IPS-18a (cell line): ENCODE results near the gene ZNF341.

Experiments
- H3K27ac ChIP-seq: one replicate; pipeline ENCODE4 v1.5.1; 2013; ENCODE audit warnings: low read length
- H3K27me3 ChIP-seq: one replicate; pipeline ENCODE4 v1.6.1; 2013; ENCODE audit warnings: mild to moderate bottlenecking, low read length; ENCODE audit not compliant: control insufficient read depth, insufficient read depth
- H3K36me3 ChIP-seq: one replicate; pipeline ENCODE4 v1.6.1; 2013; ENCODE audit warnings: low read depth, low read length; ENCODE audit not compliant: control insufficient read depth
- H3K4me1 ChIP-seq: one replicate; pipeline ENCODE4 v1.6.1; 2013; ENCODE audit warnings: low read depth, low read length; ENCODE audit not compliant: control insufficient read depth
- H3K4me3 ChIP-seq: one replicate; pipeline ENCODE4 v1.5.1; 2013; ENCODE audit warnings: low read length
- H3K9ac ChIP-seq: one replicate; pipeline ENCODE4 v1.6.1; 2013; ENCODE audit warnings: mild to moderate bottlenecking, low read length, moderate library complexity
- H3K9me3 ChIP-seq: one replicate; pipeline ENCODE4 v1.6.1; 2013; ENCODE audit warnings: low read depth, low read length; ENCODE audit not compliant: control insufficient read depth

The ZNF341 gene

DNA sequence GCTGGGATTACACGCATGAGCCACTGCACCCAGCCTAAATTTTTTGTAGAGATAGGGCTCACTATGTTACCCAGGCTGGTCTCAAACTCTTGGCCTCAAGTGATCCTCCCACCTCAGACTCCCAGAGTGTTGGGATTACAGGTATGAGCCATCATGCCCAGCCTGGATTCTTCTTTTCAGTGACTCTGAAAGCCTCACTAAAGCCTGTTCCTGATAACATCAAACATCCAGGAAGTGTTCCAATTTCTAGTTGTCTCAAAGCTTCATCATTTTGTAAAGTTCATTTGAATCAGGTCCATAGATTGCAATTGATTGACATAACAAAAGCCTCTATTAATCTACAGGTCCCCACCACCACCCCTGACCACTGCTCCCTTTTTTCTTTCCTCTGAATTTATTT is 50.1 kb downstream of the ZNF341 start:
- Histone ChIP-seq H3K27ac (no peak overlapping the region), H3K9me3 (no peaks in the 10 kb centered on the region), H3K9ac (no peak overlapping the region), H3K36me3 (no peaks in the 10 kb centered on the region), H3K4me1 (no peaks in the 10 kb centered on the region), H3K27me3 (no peaks in the 10 kb centered on the region), H3K4me3 (no peak overlapping the region)

DNA sequence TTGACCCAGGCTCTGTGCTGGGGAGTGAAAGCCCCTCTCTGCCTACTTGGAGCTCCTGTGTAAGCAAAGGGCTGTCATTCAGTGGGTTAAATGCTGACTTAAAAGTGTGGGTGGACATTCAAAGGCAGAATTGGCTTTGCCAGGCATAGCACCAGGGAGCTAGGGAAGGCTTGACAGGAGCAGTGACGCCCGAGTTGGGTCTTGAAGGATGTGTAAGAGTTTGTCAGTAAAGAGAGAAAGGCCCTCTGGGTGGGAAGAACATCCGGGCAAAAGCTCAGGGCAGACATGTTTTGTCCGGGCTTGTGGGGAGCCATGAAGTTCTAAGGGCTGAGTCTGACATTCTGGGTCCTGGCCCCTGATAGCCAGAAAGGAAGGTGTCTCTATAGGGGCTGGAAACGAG is 51.5 kb downstream of the ZNF341 start:
- H3K4me1 ChIP-seq: no peaks in the 10 kb centered on the region
- H3K9me3 ChIP-seq: no peaks in the 10 kb centered on the region
- no peaks in the 10 kb centered on the region for H3K27me3 ChIP-seq
- H3K9ac ChIP-seq: no peak overlapping the region
- no peaks in the 10 kb centered on the region for H3K36me3 ChIP-seq
- H3K4me3 ChIP-seq: no peak overlapping the region
- no peak overlapping the region for H3K27ac ChIP-seq

DNA sequence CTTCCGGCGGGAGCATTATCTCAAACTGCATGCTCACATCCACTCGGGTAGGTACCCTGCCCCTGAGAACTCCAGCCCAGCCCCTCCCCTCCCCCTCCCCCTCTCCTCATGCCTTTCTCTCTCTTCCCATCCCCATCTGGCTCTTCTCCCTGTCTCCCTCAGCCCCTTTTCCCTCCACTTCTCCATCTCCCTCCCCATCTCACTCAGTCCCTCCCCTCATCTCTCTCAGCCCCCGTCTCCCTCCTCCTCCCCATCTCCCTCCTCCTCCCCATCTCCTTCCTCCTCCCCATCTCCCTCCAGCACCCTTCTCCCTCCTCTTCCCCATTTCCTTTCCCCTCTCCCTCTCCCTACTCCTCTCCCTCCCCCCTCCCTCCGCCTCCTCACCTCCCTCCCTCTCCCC is 52.0 kb downstream of the ZNF341 start:
- H3K4me1 ChIP-seq: no peaks in the 10 kb centered on the region
- no peak overlapping the region for H3K4me3 ChIP-seq
- no peak overlapping the region for H3K27ac ChIP-seq
- no peaks in the 10 kb centered on the region for H3K36me3 ChIP-seq
- H3K9me3 ChIP-seq: no peaks in the 10 kb centered on the region
- no peak overlapping the region for H3K9ac ChIP-seq
- no peaks in the 10 kb centered on the region for H3K27me3 ChIP-seq

DNA sequence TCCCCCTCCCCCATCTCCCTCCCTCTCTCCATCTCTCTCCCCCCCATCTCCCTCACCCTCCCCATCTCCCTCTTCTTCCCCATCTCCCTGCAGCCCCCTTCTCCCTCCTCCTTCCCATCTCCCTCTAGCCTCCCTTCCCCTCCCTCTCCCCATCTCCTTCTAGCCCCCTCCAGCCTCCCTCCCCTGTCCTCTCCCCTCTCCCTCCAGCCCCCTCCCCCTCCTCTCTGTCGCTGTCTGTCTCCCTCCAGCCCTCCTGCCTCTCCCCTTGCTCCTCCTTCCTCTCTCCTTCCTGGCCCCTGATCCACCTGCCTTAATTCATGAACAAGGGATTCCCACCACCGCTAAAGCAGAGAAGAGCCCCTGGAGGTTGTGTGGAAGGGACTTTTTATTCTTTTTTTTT is 52.4 kb downstream of the ZNF341 start:
- Histone ChIP-seq H3K36me3 (no peaks in the 10 kb centered on the region), H3K9me3 (no peaks in the 10 kb centered on the region), H3K9ac (no peak overlapping the region), H3K4me3 (no peak overlapping the region), H3K27ac (no peak overlapping the region), H3K27me3 (no peaks in the 10 kb centered on the region), H3K4me1 (no peaks in the 10 kb centered on the region)

DNA sequence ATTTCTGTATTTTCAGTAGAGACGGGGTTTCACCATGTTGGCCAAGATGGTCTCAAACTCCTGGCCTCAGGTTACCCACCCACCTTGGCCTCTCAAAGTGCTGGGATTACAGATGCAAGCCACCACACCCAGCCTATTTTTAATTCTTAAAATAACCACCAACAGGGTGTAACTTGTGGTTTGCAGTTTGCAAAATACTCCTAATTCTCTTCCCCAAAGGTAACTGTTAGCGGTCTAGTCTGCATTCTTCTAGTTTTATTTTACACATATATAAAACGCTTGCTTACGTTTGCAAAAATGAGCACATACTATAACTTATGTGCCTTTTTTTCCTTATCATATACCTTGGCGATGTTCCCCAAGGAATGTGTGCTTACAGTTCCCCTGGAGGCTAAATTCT is 53.7 kb downstream of the ZNF341 start:
- Histone ChIP-seq H3K9ac (no peak overlapping the region), H3K4me3 (no peak overlapping the region), H3K9me3 (no peaks in the 10 kb centered on the region), H3K27ac (no peak overlapping the region), H3K27me3 (no peaks in the 10 kb centered on the region), H3K4me1 (no peaks in the 10 kb centered on the region), H3K36me3 (no peaks in the 10 kb centered on the region)

DNA sequence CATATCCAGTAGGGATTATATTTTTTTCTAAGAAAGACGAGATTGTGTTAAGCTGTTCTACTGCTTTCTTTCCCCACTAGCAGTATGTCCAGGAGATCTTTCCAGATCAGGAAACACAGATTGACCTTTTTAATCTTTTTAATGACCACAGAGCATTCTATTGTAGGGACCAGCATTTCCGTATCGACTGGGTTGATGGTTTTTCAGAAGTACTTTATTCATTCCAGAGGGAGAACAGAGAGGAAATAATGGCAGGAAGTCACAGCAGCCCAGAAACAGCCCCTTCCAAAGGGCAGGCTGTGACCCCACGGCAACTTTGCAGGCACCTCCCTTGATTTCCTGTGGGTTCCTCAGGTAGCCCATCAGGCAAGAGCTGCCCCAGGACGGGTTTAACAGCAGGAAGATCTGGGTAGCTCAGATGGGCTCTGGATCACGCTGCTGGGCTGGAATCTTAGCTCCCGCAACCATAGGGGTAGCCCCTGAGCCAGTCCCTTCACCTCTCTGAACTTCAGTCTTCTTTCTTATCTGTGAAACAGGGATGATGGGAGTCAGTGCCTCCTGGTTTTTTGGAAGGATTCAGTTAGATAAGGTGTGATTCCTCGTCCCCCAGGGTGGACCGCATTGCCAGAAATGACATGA is 55.6 kb downstream of the ZNF341 start:
- Histone ChIP-seq H3K4me1 (no peaks in the 10 kb centered on the region), H3K9ac (no peak overlapping the region), H3K4me3 (no peak overlapping the region), H3K27ac (no peak overlapping the region), H3K36me3 (no peaks in the 10 kb centered on the region), H3K9me3 (no peaks in the 10 kb centered on the region), H3K27me3 (no peaks in the 10 kb centered on the region)

DNA sequence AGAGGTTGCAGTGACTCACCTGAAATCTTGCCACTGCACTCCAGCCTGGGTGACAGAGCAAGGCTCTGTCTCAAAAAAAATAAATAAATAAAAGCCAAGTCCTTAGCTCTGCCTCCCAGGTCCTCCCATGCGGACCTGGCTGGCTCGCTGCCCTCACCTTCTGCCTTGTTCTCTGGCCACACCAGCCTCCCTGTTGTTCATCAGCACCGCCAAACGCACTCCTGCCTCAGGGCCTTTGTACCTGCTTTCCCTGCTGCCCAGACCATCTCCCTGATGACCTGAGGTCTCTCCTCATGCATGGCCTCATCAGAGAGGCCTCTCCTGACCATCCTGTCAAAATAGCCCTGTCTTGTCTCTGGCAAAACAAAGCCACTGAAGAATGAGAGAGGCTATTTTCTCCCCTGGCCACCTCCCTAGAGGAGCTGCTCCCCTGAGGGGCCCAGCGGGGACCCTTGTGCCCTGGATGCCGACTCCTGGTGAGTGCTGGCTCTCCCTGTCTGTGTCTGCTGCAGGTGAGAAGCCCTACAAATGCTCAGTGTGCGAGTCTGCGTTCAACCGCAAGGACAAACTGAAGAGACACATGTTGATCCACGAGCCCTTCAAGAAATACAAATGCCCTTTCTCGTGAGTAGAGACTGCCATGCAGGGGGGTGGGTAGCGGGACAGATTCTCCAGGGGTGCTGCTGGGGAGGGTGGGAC is 56.7 kb downstream of the ZNF341 start:
- no peak overlapping the region for H3K9ac ChIP-seq
- H3K27ac ChIP-seq: no peak overlapping the region
- H3K27me3 ChIP-seq: no peaks in the 10 kb centered on the region
- H3K4me3 ChIP-seq: no peak overlapping the region
- no peaks in the 10 kb centered on the region for H3K4me1 ChIP-seq
- H3K36me3 ChIP-seq: no peaks in the 10 kb centered on the region
- no peaks in the 10 kb centered on the region for H3K9me3 ChIP-seq

DNA sequence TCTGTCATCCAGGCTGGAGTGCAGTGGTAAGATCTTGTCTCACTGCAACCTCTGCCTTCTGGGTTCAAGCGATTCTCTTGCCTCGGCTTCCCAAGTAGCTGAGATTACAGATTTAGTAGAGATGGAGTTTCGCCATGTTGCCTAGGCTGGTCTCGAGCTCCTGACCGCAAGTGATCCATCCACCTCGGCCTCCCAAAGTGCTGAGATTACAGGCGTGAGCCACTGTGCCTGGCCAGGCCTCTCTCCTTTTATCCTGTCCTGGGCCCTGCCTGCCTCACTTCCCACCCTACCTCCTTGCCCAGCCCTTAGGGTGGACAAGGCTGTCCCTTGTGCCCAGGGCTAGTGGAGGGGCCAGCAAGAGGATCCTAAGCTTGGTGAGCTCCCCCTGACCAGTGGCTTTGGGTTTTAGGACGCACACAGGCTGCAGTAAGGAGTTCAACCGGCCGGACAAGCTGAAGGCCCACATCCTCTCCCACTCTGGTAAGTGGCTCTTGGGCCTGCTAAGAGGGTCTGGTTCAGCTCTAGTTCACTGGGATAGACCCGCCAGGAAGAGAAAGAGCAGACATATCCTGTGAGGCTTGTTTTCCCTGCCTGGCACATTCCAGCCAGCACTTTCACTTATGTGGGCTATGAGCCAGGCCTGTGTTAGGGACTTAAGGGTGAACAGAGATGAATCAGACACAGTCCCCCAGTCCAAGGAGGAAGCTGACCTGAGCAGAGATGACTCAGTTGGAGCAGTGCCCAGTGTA is 57.5 kb downstream of the ZNF341 start:
- H3K27me3 ChIP-seq: no peaks in the 10 kb centered on the region
- no peaks in the 10 kb centered on the region for H3K4me1 ChIP-seq
- H3K36me3 ChIP-seq: no peaks in the 10 kb centered on the region
- H3K27ac ChIP-seq: no peak overlapping the region
- H3K9me3 ChIP-seq: no peaks in the 10 kb centered on the region
- H3K9ac ChIP-seq: no peak overlapping the region
- no peak overlapping the region for H3K4me3 ChIP-seq

DNA sequence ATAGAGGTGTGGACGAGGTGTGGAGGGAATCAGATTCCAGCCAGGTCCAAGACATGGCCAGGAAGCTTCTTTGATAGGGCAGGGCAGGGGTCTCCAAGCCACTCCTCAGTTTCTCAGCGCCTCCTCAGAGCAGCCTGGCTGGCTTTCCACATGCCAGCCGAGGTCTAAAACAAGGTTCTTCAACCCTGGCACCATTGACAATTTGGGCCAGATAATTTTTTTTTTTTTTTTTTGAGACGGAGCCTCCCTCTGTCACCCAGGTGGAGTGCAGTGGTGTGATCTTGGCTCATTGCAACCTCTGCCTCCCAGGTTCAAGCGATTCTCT is 58.0 kb downstream of the ZNF341 start:
- Histone ChIP-seq H3K9me3 (no peaks in the 10 kb centered on the region), H3K9ac (no peak overlapping the region), H3K36me3 (no peaks in the 10 kb centered on the region), H3K4me3 (no peak overlapping the region), H3K4me1 (no peaks in the 10 kb centered on the region), H3K27me3 (no peaks in the 10 kb centered on the region), H3K27ac (no peak overlapping the region)

DNA sequence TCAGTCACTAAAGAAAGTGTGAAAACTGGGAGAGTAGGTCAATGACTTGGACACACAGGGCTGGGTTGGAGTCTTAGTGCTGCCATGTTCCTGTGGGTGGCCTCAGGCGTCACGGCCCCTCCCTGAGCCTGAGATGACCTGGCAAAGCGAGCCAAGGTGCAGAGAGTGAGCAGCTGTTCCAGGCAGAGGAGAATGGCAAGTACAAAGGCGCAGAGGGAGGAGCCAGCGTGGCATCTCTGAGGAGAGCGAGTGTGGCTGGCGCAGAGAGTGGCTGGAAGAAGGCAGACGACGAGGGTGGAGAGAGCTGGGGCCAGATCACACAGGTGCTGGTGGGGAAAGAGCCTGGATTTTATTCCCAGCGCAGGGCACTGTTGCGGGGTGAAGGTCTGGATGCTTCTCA is 58.8 kb downstream of the ZNF341 start:
- Histone ChIP-seq H3K36me3 (no peaks in the 10 kb centered on the region), H3K9me3 (no peaks in the 10 kb centered on the region), H3K27ac (no peak overlapping the region), H3K4me1 (no peaks in the 10 kb centered on the region), H3K27me3 (no peaks in the 10 kb centered on the region), H3K9ac (no peak overlapping the region), H3K4me3 (no peak overlapping the region)

DNA sequence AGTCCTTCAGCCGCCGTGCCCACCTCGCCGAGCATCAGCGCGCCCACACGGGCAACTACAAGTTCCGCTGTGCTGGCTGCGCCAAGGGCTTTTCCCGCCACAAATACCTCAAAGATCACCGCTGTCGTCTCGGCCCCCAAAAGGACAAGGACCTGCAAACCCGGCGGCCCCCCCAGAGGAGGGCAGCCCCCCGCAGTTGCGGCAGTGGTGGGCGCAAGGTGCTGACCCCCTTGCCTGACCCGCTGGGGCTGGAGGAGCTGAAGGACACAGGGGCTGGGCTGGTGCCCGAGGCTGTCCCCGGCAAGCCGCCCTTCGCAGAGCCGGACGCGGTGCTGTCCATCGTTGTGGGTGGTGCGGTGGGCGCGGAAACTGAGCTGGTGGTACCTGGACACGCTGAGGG is 59.2 kb downstream of the ZNF341 start:
- Histone ChIP-seq H3K9ac (no peak overlapping the region), H3K4me3 (no peak overlapping the region), H3K9me3 (no peaks in the 10 kb centered on the region), H3K36me3 (no peaks in the 10 kb centered on the region), H3K27ac (no peak overlapping the region), H3K4me1 (no peaks in the 10 kb centered on the region), H3K27me3 (no peaks in the 10 kb centered on the region)

DNA sequence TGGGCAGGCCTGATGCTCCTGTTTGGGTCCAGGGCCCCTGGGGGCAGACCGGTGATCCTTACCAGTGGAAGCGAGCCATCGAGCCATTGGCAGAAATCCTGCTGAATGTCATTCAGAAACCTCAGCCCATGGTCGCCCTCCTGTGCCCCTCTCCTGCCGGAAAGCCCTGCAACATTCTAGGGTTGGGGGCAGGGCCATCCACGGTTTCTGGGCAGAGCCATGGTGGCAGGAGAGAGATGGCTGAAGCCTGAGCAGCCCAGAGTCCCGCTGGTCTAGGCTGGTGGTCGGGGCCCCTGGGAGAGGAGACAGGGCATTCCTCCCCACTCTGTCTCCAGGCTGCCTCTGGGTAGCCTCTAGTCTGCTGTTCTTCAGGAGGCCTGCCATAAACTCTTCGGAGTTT is 59.7 kb downstream of the ZNF341 start:
- H3K4me3 ChIP-seq: no peak overlapping the region
- H3K27ac ChIP-seq: no peak overlapping the region
- H3K9me3 ChIP-seq: no peaks in the 10 kb centered on the region
- H3K4me1 ChIP-seq: peaks cover 3% of the 10 kb centered on the region
- no peaks in the 10 kb centered on the region for H3K36me3 ChIP-seq
- H3K27me3 ChIP-seq: no peaks in the 10 kb centered on the region
- H3K9ac ChIP-seq: no peak overlapping the region
